Body of pancreas (tissue), 4 donors: ENCODE data around the gene PALM.

Source experiments
- POLR2A ChIP-seq, 3 donors: fragments of 450-650 bp; IDR thresholded peaks; one replicate each; pipeline ENCODE4 v1.6.1; 2016; ENCODE audit warnings: antibody characterized with exemption in 3 of 3, mild to moderate bottlenecking in 2 of 3
- TF ChIP-seq, protein P1 (sequence below), 7 experiments: fragments of 450-650 bp in 4 of 7; fragments of 200-600 bp in 3 of 7; sonication (generic) in 3 of 7; IDR thresholded peaks; one replicate each; pipeline ENCODE4 v1.5.1; 2016 to 2019; ENCODE audit warnings: antibody characterized with exemption in 7 of 7

GRCh38 chr19:720345-721160 is 11.8 kb downstream of the PALM start:
- TF ChIP-seq, protein P1, sequence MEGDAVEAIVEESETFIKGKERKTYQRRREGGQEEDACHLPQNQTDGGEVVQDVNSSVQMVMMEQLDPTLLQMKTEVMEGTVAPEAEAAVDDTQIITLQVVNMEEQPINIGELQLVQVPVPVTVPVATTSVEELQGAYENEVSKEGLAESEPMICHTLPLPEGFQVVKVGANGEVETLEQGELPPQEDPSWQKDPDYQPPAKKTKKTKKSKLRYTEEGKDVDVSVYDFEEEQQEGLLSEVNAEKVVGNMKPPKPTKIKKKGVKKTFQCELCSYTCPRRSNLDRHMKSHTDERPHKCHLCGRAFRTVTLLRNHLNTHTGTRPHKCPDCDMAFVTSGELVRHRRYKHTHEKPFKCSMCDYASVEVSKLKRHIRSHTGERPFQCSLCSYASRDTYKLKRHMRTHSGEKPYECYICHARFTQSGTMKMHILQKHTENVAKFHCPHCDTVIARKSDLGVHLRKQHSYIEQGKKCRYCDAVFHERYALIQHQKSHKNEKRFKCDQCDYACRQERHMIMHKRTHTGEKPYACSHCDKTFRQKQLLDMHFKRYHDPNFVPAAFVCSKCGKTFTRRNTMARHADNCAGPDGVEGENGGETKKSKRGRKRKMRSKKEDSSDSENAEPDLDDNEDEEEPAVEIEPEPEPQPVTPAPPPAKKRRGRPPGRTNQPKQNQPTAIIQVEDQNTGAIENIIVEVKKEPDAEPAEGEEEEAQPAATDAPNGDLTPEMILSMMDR (IDR thresholded peaks at IDR 0.05): no peak
- no peak for TF ChIP-seq POLR2A (IDR thresholded peaks at IDR 0.05)
